MM.1S (cell line): ENCODE results near the gene ZNF628.

Source experiments
- DNase-seq: peaks from one replicate; pipeline ENCODE4 v3.0.0-alpha.2; 2015
- H2AFZ ChIP-seq: fragments of 300-600 bp; sonication (generic); 2 replicates; pipeline ENCODE4 v1.6.0; 2016; ENCODE audit warnings: antibody characterized with exemption, low read length
- H3F3A ChIP-seq: fragments of 300-600 bp; sonication (generic); 2 replicates; pipeline ENCODE4 v1.6.1; 2016; ENCODE audit warnings: mild to moderate bottlenecking, antibody characterized with exemption, low read length, moderate library complexity, mixed read lengths; ENCODE audit not compliant: insufficient read depth
- H3K27ac ChIP-seq: fragments of 300-600 bp; sonication (generic); 2 replicates; pipeline ENCODE4 v1.5.1; 2016; ENCODE audit warnings: mild to moderate bottlenecking, low read length
- H3K27me3 ChIP-seq: fragments of 300-600 bp; sonication (generic); replicated peaks from 2 replicates; pipeline ENCODE4 v1.6.0; 2016; ENCODE audit warnings: low read length; ENCODE audit not compliant: insufficient read depth
- H3K36me3 ChIP-seq: fragments of 300-600 bp; sonication (generic); replicated peaks from 2 replicates; pipeline ENCODE4 v1.6.1; 2016; ENCODE audit warnings: mild to moderate bottlenecking, low read length, mixed read lengths; ENCODE audit not compliant: insufficient read depth
- H3K4me1 ChIP-seq: fragments of 300-600 bp; sonication (generic); 2 replicates; pipeline ENCODE4 v1.6.1; 2016; ENCODE audit warnings: low read length, mixed read lengths
- H3K4me2 ChIP-seq: fragments of 300-600 bp; sonication (generic); 2 replicates; pipeline ENCODE4 v1.6.0; 2016; ENCODE audit warnings: low read depth, low read length
- H3K4me3 ChIP-seq: fragments of 300-600 bp; sonication (generic); 2 replicates; pipeline ENCODE4 v1.5.1; 2016; ENCODE audit warnings: low read length, mixed read lengths
- H3K79me2 ChIP-seq: fragments of 300-600 bp; sonication (generic); 2 replicates; pipeline ENCODE4 v1.6.1; 2016; ENCODE audit warnings: mixed run types, low read length, mixed read lengths
- H3K9ac ChIP-seq: fragments of 300-600 bp; sonication (generic); 2 replicates; pipeline ENCODE4 v1.6.1; 2016; ENCODE audit warnings: low read length, mixed read lengths
- H3K9me2 ChIP-seq: fragments of 300-600 bp; sonication (generic); replicated peaks from 2 replicates; pipeline ENCODE4 v1.6.1; 2016; ENCODE audit warnings: mild to moderate bottlenecking, low read length, mixed read lengths; ENCODE audit not compliant: insufficient read depth
- H3K9me3 ChIP-seq: fragments of 300-600 bp; sonication (generic); replicated peaks from 2 replicates; pipeline ENCODE4 v1.6.1; 2016; ENCODE audit warnings: mild to moderate bottlenecking, low read length, mixed read lengths; ENCODE audit not compliant: insufficient read depth
- H4K20me1 ChIP-seq: fragments of 300-600 bp; sonication (generic); 2 replicates; pipeline ENCODE4 v1.6.1; 2016; ENCODE audit warnings: mild to moderate bottlenecking, low read length, moderate library complexity, mixed read lengths; ENCODE audit not compliant: insufficient read depth
- CTCF ChIP-seq: fragments of 300-600 bp; sonication (generic); IDR thresholded peaks from 2 replicates; pipeline ENCODE4 v1.5.1; 2016; ENCODE audit warnings: antibody characterized with exemption, low read length, mixed read lengths
- EZH2 ChIP-seq: fragments of 300-600 bp; sonication (generic); optimal IDR thresholded peaks from 2 replicates; pipeline ENCODE3; 2017; ENCODE audit warnings: low read depth, mild to moderate bottlenecking, antibody characterized with exemption, low read length, mixed read lengths
- EZH2phosphoT487 ChIP-seq: fragments of 300-600 bp; sonication (generic); IDR thresholded peaks from 2 replicates; pipeline ENCODE4 v1.6.1; 2018; ENCODE audit warnings: antibody characterized with exemption, low read length

ZNF628 gene

GRCh38 chr19:55487924-55488687 lies 11.7 kb downstream of the ZNF628 start, which contains the start of gene SSC5D:
SSC5D (plus strand) TSS chr19:55488436; CDS start chr19:55488590, 154 bp downstream.
- no peaks in the 10 kb centered on the region for H3K9me2 ChIP-seq
- TF ChIP-seq CTCF (no peak), EZH2 (no peak), EZH2phosphoT487 (no peak)
- no peaks in the 10 kb centered on the region for H3K9me3 ChIP-seq
- no peaks in the 10 kb centered on the region for H3K79me2 ChIP-seq
- H4K20me1 ChIP-seq, result no peaks in the 10 kb centered on the region
- peaks cover 86% of the 10 kb centered on the region for H3K27me3 ChIP-seq
- no peaks in the 10 kb centered on the region for H3K36me3 ChIP-seq
- no peaks in the 10 kb centered on the region for H3K4me1 ChIP-seq
- H3F3A ChIP-seq, result no peaks in the 10 kb centered on the region
- H3K4me3 ChIP-seq, result no peak within 1 kb of the TSS
- no peak within 1 kb of the TSS for H3K9ac ChIP-seq
- no peak within 1 kb of the TSS for H3K27ac ChIP-seq
- H3K4me2 ChIP-seq, result no peak within 1 kb of the TSS
- H2AFZ ChIP-seq, result no peak within 1 kb of the TSS
- no peak for DNase-seq

GRCh38 chr19:55488986-55489710 lies 12.7 kb downstream of the ZNF628 start:
- no peak for DNase-seq

GRCh38 chr19:55489711-55490477 lies 13.5 kb downstream of the ZNF628 start:
- Histone ChIP-seq H3K4me1 (no peaks in the 10 kb centered on the region), H3K79me2 (no peaks in the 10 kb centered on the region), H3K36me3 (no peaks in the 10 kb centered on the region), H3K27ac (no peak overlapping the region), H3F3A (no peaks in the 10 kb centered on the region), H3K27me3 (peaks cover 94% of the 10 kb centered on the region), H3K4me2 (no peak overlapping the region), H3K9ac (no peak overlapping the region), H2AFZ (no peak overlapping the region), H4K20me1 (no peaks in the 10 kb centered on the region), H3K9me2 (no peaks in the 10 kb centered on the region), H3K9me3 (no peaks in the 10 kb centered on the region), H3K4me3 (no peak overlapping the region)
- no peak for TF ChIP-seq EZH2
- no peak for TF ChIP-seq EZH2phosphoT487
- TF ChIP-seq CTCF, result no peak
- DNase-seq, result no peak

More at GRCh38 chr19:55488986-55489710, 12.7 kb downstream of the ZNF628 start:
- H3F3A ChIP-seq, result no peaks in the 10 kb centered on the region
- no peak overlapping the region for H3K9ac ChIP-seq
- H4K20me1 ChIP-seq, result no peaks in the 10 kb centered on the region
- no peaks in the 10 kb centered on the region for H3K79me2 ChIP-seq
- TF ChIP-seq EZH2phosphoT487, result no peak
- no peak for TF ChIP-seq EZH2
- no peak for TF ChIP-seq CTCF
- no peak overlapping the region for H3K4me2 ChIP-seq
- H3K36me3 ChIP-seq, result no peaks in the 10 kb centered on the region
- no peaks in the 10 kb centered on the region for H3K9me3 ChIP-seq
- H3K27me3 ChIP-seq, result peaks cover 94% of the 10 kb centered on the region
- no peaks in the 10 kb centered on the region for H3K9me2 ChIP-seq
- H3K4me3 ChIP-seq, result no peak overlapping the region
- H3K27ac ChIP-seq, result no peak overlapping the region
- H2AFZ ChIP-seq, result no peak overlapping the region
- no peaks in the 10 kb centered on the region for H3K4me1 ChIP-seq
